Neural cell (in vitro differentiated cells): ENCODE data around the gene HOGA1.
A peak's percentile ranks its signal among the peaks of the same experiment; 100 is the strongest.

Experiments
- EP300 ChIP-seq: fragments of 450-650 bp; conservative IDR thresholded peaks from 2 replicates; pipeline ENCODE4 v1.6.1; 2014; ENCODE audit warnings: antibody characterized with exemption, mild to moderate bottlenecking, moderate library complexity; ENCODE audit not compliant: poor library complexity, severe bottlenecking
- EZH2 ChIP-seq: fragments of 200-600, 300-800 bp; shearing (Covaris generic), sonication (generic); IDR thresholded peaks from 2 replicates; pipeline ENCODE4 v1.6.1; 2014; ENCODE audit warnings: antibody characterized with exemption, low read length, borderline replicate concordance, mild to moderate bottlenecking; ENCODE audit not compliant: insufficient read depth, poor library complexity, severe bottlenecking
- POLR2AphosphoS5 ChIP-seq: IDR thresholded peaks from 2 replicates; pipeline ENCODE4 v1.6.1; 2012
- TAF1 ChIP-seq: IDR thresholded peaks from 2 replicates; pipeline ENCODE4 v1.6.1; 2012; ENCODE audit warnings: low read depth
- TF ChIP-seq, protein P1 (sequence below): fragments of 450-650 bp; IDR thresholded peaks from 2 replicates; pipeline ENCODE4 v1.5.1; 2014; ENCODE audit warnings: antibody characterized with exemption, mild to moderate bottlenecking, moderate library complexity; ENCODE audit not compliant: poor library complexity, severe bottlenecking

DNA sequence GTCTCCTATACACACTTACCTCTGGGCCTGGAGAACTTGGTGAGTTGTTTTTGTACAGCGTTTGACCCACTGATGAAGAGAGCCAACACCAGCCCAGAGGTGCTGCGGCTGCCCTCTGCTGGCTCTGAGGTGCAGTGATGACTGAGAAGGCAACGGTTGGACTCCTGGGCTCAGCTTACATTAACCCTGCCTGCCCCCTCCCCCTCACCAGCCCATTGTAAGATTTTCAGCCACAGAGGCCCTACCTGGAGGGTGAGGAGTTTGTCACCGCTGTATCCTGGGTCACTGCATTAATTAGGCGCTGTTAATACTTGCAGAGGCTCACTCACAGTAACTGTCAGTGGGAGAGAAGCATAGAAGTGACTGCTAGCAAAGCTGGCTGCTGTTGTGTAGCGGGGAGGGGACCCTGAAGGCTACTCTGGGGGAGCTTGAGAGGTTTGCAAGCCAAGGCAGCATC lies 30.6 kb upstream of the HOGA1 start:
- TF ChIP-seq EP300 (no peak), POLR2AphosphoS5 (no peak), EZH2 (no peak), TAF1 (no peak)
- TF ChIP-seq, protein P1, sequence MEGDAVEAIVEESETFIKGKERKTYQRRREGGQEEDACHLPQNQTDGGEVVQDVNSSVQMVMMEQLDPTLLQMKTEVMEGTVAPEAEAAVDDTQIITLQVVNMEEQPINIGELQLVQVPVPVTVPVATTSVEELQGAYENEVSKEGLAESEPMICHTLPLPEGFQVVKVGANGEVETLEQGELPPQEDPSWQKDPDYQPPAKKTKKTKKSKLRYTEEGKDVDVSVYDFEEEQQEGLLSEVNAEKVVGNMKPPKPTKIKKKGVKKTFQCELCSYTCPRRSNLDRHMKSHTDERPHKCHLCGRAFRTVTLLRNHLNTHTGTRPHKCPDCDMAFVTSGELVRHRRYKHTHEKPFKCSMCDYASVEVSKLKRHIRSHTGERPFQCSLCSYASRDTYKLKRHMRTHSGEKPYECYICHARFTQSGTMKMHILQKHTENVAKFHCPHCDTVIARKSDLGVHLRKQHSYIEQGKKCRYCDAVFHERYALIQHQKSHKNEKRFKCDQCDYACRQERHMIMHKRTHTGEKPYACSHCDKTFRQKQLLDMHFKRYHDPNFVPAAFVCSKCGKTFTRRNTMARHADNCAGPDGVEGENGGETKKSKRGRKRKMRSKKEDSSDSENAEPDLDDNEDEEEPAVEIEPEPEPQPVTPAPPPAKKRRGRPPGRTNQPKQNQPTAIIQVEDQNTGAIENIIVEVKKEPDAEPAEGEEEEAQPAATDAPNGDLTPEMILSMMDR, result peak; percentile 82
